Measurements from ENCODE around the gene CSNK1G2.

CSNK1G2 gene

DNA sequence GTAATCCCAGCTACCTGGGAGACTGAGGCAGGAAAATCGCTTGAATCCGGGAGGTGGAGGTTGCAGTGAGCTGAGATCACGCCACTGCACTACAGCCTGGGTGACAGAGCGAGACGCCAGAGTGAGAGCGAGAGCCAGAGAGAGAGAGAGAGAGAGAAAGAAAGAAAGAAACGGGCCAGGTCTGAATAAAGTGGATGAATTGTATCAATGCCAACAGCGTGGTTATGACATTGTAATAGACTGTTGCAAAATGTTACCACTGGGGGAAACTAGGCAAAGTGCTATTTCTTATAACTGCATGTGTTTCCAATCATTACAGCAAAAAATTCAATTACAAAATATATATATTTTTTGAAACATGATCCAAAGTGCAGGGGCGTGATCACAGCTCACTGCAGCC lies 86.4 kb downstream of the CSNK1G2 start:
- no peak for DNase-seq

Measured in NCI-H69 (cell line).